IMR-90 (cell line): ENCODE measurements around the gene LANCL1. TPM values are rescaled to one million over a fixed set of nuclear protein-coding genes. Genes with fewer than 3 reads are reported as not detected.

Experiments
- ATAC-seq: fragments of 200-7000 bp; cut with Tn5 transposase; 2 replicates; pipeline ENCODE4 v1.9.1; 2020; ENCODE audit warnings: low read depth, mild to moderate bottlenecking, moderate library complexity
- BruUV-seq: library from RNA; stranded (reverse); fragments of 400-500 nt; replicated peaks from 2 replicates; lab custom pipeline; 2021; lab: Mats Ljungman, UMichigan
- CTCF ChIA-PET: fragments of 300-600 bp; formaldehyde crosslinking; extraction: SDS; loops from one replicate; lab custom pipeline; 2021; ENCODE audit warnings: antibody characterized with exemption; lab: Yijun Ruan, JAX
- POLR2A ChIA-PET: fragments of 300-600 bp; sonication (Branson Sonifier 250); formaldehyde crosslinking; loops from one replicate; lab custom pipeline; 2022; ENCODE audit warnings: antibody characterized with exemption; ENCODE audit not compliant: unreplicated experiment; lab: Charles Lee
- DNase-seq: peaks from one replicate; pipeline ENCODE4 v3.0.0; 2013
- H2AFZ ChIP-seq: replicated peaks from 2 replicates; pipeline ENCODE3; 2013; ENCODE audit warnings: low read length, mild to moderate bottlenecking; ENCODE audit not compliant: poor library complexity
- H2AK5ac ChIP-seq: 2 replicates; pipeline ENCODE4 v1.6.1; 2013; ENCODE audit warnings: low read depth, low read length, inconsistent platforms
- H2AK9ac ChIP-seq: replicated peaks from 2 replicates; pipeline ENCODE3; 2013; ENCODE audit warnings: mild to moderate bottlenecking, low read depth, low read length, moderate library complexity; ENCODE audit not compliant: poor library complexity
- H2BK120ac ChIP-seq: 2 replicates; pipeline ENCODE4 v1.6.1; 2013; ENCODE audit warnings: low read depth, low read length, inconsistent platforms
- H2BK15ac ChIP-seq: 3 replicates; pipeline ENCODE4 v1.6.1; 2013; ENCODE audit warnings: low read depth, low read length, inconsistent platforms
- H2BK20ac ChIP-seq: 2 replicates; pipeline ENCODE4 v1.6.1; 2013; ENCODE audit warnings: low read depth, mild to moderate bottlenecking, inconsistent platforms, low read length, moderate library complexity
- H2BK5ac ChIP-seq: 2 replicates; pipeline ENCODE4 v1.6.1; 2013; ENCODE audit warnings: mild to moderate bottlenecking, low read depth, low read length, inconsistent platforms; ENCODE audit not compliant: poor library complexity, severe bottlenecking
- H3K14ac ChIP-seq: replicated peaks from 2 replicates; pipeline ENCODE4 v1.6.1; 2013; ENCODE audit warnings: low read depth, low read length, inconsistent platforms
- H3K18ac ChIP-seq: 2 replicates; pipeline ENCODE4 v1.6.1; 2013; ENCODE audit warnings: low read depth, low read length, control low read depth
- H3K23ac ChIP-seq: 2 replicates; pipeline ENCODE4 v1.6.1; 2013; ENCODE audit warnings: low read depth, low read length, inconsistent platforms
- H3K27ac ChIP-seq: 2 replicates; pipeline ENCODE4 v1.5.1; 2013; ENCODE audit warnings: mild to moderate bottlenecking, control low read depth, low read length; ENCODE audit not compliant: insufficient read depth
- H3K27me3 ChIP-seq: 2 replicates; pipeline ENCODE4 v1.6.1; 2013; ENCODE audit warnings: low read length; ENCODE audit not compliant: control insufficient read depth, insufficient read depth
- H3K36me3 ChIP-seq: 2 replicates; pipeline ENCODE4 v1.6.1; 2013; ENCODE audit warnings: low read length, mixed read lengths; ENCODE audit not compliant: control insufficient read depth, insufficient read depth
- H3K4ac ChIP-seq: 2 replicates; pipeline ENCODE4 v1.6.1; 2013; ENCODE audit warnings: low read depth, low read length, inconsistent platforms
- H3K4me1 ChIP-seq: 2 replicates; pipeline ENCODE4 v1.6.1; 2013; ENCODE audit warnings: low read length, mixed read lengths; ENCODE audit not compliant: control insufficient read depth, insufficient read depth
- H3K4me2 ChIP-seq: 2 replicates; pipeline ENCODE4 v1.6.1; 2013; ENCODE audit warnings: low read depth, mild to moderate bottlenecking, control low read depth, low read length, moderate library complexity
- H3K4me3 ChIP-seq: 2 replicates; pipeline ENCODE4 v1.5.1; 2013; ENCODE audit warnings: low read depth, mild to moderate bottlenecking, control low read depth, low read length, moderate library complexity; ENCODE audit not compliant: insufficient read depth
- H3K56ac ChIP-seq: 2 replicates; pipeline ENCODE4 v1.6.1; 2013; ENCODE audit warnings: low read length, inconsistent platforms; ENCODE audit not compliant: insufficient read depth; ENCODE audit errors: extremely low read depth
- H3K79me1 ChIP-seq, 2 experiments: 2 replicates each; pipeline ENCODE4 v1.6.1; 2013; ENCODE audit warnings: low read length in 2 of 2, inconsistent platforms in 1 of 2, low read depth in 1 of 2
- H3K9ac ChIP-seq: 2 replicates; pipeline ENCODE4 v1.6.1; 2013; ENCODE audit warnings: low read depth, low read length, control low read depth
- H3K9me1 ChIP-seq: 2 replicates; pipeline ENCODE4 v1.6.1; 2013; ENCODE audit warnings: low read length, inconsistent platforms; ENCODE audit not compliant: insufficient read depth
- H3K9me3 ChIP-seq: 2 replicates; pipeline ENCODE4 v1.6.1; 2013; ENCODE audit warnings: low read length; ENCODE audit not compliant: control insufficient read depth, insufficient read depth
- H4K20me1 ChIP-seq: 2 replicates; pipeline ENCODE4 v1.6.1; 2013; ENCODE audit warnings: low read length, inconsistent platforms; ENCODE audit not compliant: insufficient read depth
- H4K5ac ChIP-seq: 2 replicates; pipeline ENCODE4 v1.6.1; 2013; ENCODE audit warnings: mild to moderate bottlenecking, low read depth, low read length, control low read depth
- H4K8ac ChIP-seq, 2 experiments: 2 replicates each; pipeline ENCODE4 v1.6.1; 2013; ENCODE audit warnings: low read depth in 2 of 2, low read length in 2 of 2, control low read depth in 1 of 2, inconsistent platforms in 1 of 2
- H4K91ac ChIP-seq: 2 replicates; pipeline ENCODE4 v1.6.1; 2013; ENCODE audit warnings: low read depth, low read length, inconsistent platforms; ENCODE audit not compliant: insufficient read depth
- CHD1 ChIP-seq: IDR thresholded peaks from 2 replicates; pipeline ENCODE4 v1.6.1; 2012; ENCODE audit warnings: low read depth, low read length, improper control_type of control experiment
- WGBS, 2 experiments: methylation state at CpG; one replicate each; pipeline versions ENCODE4 v1.1.5 to v1.1.7; 2013; ENCODE audit warnings: missing lambda C conversion rate in 2 of 2; ENCODE audit not compliant: insufficient read length in 1 of 2; ENCODE audit errors: extremely low coverage in 2 of 2; 5-methylcytosine and 5-hydroxymethylcytosine counted together
- dilution Hi-C: fragments of 300-500 bp; cut with HindIII; formaldehyde crosslinking; loops from one replicate; pipeline ENCODE4 v1.14.3; 2018; ENCODE audit warnings: low sequenced_read_pairs; ENCODE audit not compliant: unreplicated experiment
- in situ Hi-C: fragments of 300-500 bp; cut with MboI; formaldehyde crosslinking; loops from 3 replicates; pipeline ENCODE4 v1.14.3; 2019; ENCODE audit warnings: low sequenced_read_pairs, inconsistent platforms, mixed read lengths
- intact Hi-C: fragments of 100-400 bp; cut with micrococcal nuclease; formaldehyde crosslinking; loops from 2 replicates; pipeline ENCODE4 v1.10.0; 2022
- polyA plus RNA-seq, 3 experiments: library from polyadenylated mRNA; depleted of rRNA; stranded (reverse); fragments of >200 nt; gene quantifications; 2 replicates each; pipeline ENCODE4 v1.2.3, GENCODE V29; 2012; ENCODE audit warnings: low replicate concordance in 1 of 3
- total RNA-seq: library from RNA; depleted of rRNA; stranded (reverse); fragments of >200 nt; gene quantifications from 2 replicates; pipeline ENCODE4 v1.2.3, GENCODE V29; 2012

The LANCL1 gene
- total and polyA plus RNA-seq, 2 of the 4 experiments (the other 2 are of a cell fraction) = 29.7 to 53.8 TPM

DNA sequence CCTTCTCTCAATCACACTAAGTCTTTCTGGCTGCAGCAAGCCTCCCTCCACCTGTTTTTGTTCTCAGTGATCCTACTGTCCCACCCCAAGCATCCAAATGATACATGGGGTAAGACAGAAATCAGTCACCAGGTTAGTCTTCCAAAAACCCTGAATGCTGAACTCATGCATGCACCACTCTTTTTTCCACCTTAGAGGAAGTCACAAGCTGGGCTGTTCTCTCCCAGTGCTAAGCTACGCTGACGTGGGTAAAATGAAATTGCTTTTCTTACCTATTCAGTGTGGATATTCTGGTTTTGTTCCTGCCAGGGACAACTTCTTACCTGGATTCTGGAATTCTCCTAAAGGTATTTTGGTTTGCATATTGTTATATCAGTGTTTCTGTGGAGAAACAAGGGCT, 54.2 kb downstream of the LANCL1 start:
- no peak overlapping the region for H2AK5ac ChIP-seq
- no peaks in the 10 kb centered on the region for H3K9me1 ChIP-seq
- BruUV-seq = no TSS peak
- H3K23ac ChIP-seq = no peak overlapping the region
- H3K4me1 ChIP-seq = no peaks in the 10 kb centered on the region
- H2BK120ac ChIP-seq = no peak overlapping the region
- in situ Hi-C loops = no loop called here
- DNase-seq (no peak), ATAC-seq (no peak)
- ChIA-PET POLR2A (no interaction called here), CTCF (no interaction called here)
- no peak overlapping the region for H4K91ac ChIP-seq
- peaks cover 3% of the 10 kb centered on the region; the same call in 1 of the 2 replicates for H3K9me3 ChIP-seq
- H3K79me1 ChIP-seq = no peaks in the 10 kb centered on the region
- H3K18ac ChIP-seq = no peak overlapping the region
- H4K20me1 ChIP-seq = no peaks in the 10 kb centered on the region
- no peaks in the 10 kb centered on the region for H3K27me3 ChIP-seq
- no peak overlapping the region for H2AFZ ChIP-seq
- no peak overlapping the region for H4K8ac ChIP-seq
- TF ChIP-seq CHD1 = no peak
- H2BK20ac ChIP-seq = no peak overlapping the region
- H2AK9ac ChIP-seq = no peak overlapping the region
- H4K5ac ChIP-seq = no peak overlapping the region
- H3K9ac ChIP-seq = no peak overlapping the region
- H3K4me3 ChIP-seq = no peak overlapping the region
- no peaks in the 10 kb centered on the region for H3K36me3 ChIP-seq
- H3K56ac ChIP-seq = no peak overlapping the region
- WGBS, 2 experiments = no CpG with 5 or more reads among the region's 2 CpGs
- no peak overlapping the region for H3K14ac ChIP-seq
- H3K4ac ChIP-seq = no peak overlapping the region
- intact Hi-C loops = no loop called here
- no peak overlapping the region for H2BK5ac ChIP-seq
- no peak overlapping the region for H3K27ac ChIP-seq
- no peak overlapping the region for H3K4me2 ChIP-seq
- H2BK15ac ChIP-seq = no peak overlapping the region
- dilution Hi-C loops = no loop called here
